ENCODE measurements around the gene SOWAHB. TPM values are rescaled to one million over a fixed set of nuclear protein-coding genes. Genes with fewer than 3 reads are reported as not detected.

SOWAHB gene
- total RNA-seq, 2 experiments from 2014 or later, result not detected

DNA sequence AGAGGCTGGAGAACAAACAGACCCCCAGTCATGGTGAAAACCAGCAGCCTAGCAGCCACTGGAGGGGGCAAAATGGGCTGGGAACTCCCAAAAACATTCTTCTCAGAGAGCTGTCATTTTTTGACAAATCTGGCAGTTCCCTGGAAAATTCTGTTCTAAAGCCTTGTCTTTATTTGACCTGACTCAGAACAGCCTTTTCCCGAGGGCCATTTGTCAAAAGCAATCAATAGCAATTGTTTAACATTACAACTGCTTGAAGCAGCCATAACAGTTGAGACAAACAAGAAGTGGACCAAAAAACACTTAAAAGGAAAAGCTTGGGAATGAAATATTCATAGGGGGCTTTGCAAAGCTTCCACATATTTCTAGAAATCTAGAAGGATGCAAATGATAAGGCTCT is 39.6 kb downstream of the SOWAHB start:
- H3K36me3 Mint-ChIP-seq (ENCODE audit: low read depth), result no peaks in the 10 kb centered on the region
- ATAC-seq (ENCODE audit: poor library complexity), result no peak

DNA sequence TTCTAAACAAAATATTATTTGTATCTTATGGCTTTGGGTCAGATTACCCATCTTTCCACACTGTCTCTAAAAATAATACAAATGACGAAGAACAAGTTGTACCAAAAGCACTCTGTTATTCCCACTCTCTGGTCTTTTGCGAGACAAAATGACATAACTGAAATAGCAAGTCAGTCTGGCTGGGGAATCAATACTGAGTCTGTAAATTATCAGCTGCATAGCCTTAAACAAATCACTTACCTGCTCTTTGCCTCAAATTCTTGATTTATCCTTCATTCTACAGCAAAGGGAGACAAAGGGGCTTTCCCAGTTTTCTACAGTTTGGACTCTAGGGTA is 40.9 kb downstream of the SOWAHB start:
- no peak overlapping the region for H3K27ac Mint-ChIP-seq
- no peaks in the 10 kb centered on the region for H3K36me3 Mint-ChIP-seq (ENCODE audit: low read depth)
- no peaks in the 10 kb centered on the region for H3K9me3 Mint-ChIP-seq
- H3K9me3 ChIP-seq (ENCODE audit: control insufficient read depth in 1 of 2, insufficient read depth in 1 of 2, low read length in 2 of 2), result no peaks in the 10 kb centered on the region
- no peak overlapping the region for H3K4me3 Mint-ChIP-seq
- no peaks in the 10 kb centered on the region for H3K4me1 Mint-ChIP-seq (ENCODE audit: low read depth)
- no peak overlapping the region for H3K27ac ChIP-seq (ENCODE audit: low read depth in 1 of 2, low read length in 2 of 2)
- DNase-seq (no peak), ATAC-seq (ENCODE audit: poor library complexity) (no peak)
- CTCF ChIA-PET, result no interaction called here
- no peaks in the 10 kb centered on the region for H3K36me3 ChIP-seq (ENCODE audit: insufficient read depth, low read length)
- no peaks in the 10 kb centered on the region for H3K4me1 ChIP-seq (ENCODE audit: insufficient read depth, low read length)
- no peak overlapping the region for H3K4me3 ChIP-seq (ENCODE audit: low read length)
- POLR2A ChIA-PET, result no interaction called here
- intact Hi-C loops (cut with DNase I, micrococcal nuclease), result no loop called here
- H3K27me3 Mint-ChIP-seq, result peaks cover 8% of the 10 kb centered on the region
- no peaks in the 10 kb centered on the region for H3K27me3 ChIP-seq (ENCODE audit: control insufficient read depth in 1 of 2, insufficient read depth in 2 of 2, low read length in 2 of 2)
- TF ChIP-seq, protein P1, sequence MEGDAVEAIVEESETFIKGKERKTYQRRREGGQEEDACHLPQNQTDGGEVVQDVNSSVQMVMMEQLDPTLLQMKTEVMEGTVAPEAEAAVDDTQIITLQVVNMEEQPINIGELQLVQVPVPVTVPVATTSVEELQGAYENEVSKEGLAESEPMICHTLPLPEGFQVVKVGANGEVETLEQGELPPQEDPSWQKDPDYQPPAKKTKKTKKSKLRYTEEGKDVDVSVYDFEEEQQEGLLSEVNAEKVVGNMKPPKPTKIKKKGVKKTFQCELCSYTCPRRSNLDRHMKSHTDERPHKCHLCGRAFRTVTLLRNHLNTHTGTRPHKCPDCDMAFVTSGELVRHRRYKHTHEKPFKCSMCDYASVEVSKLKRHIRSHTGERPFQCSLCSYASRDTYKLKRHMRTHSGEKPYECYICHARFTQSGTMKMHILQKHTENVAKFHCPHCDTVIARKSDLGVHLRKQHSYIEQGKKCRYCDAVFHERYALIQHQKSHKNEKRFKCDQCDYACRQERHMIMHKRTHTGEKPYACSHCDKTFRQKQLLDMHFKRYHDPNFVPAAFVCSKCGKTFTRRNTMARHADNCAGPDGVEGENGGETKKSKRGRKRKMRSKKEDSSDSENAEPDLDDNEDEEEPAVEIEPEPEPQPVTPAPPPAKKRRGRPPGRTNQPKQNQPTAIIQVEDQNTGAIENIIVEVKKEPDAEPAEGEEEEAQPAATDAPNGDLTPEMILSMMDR (IDR thresholded peaks at IDR 0.05), result no peak

More for the DNA sequence above, 39.6 kb downstream of the SOWAHB start:
- ChIA-PET CTCF (no interaction called here), POLR2A (no interaction called here)
- Mint-ChIP-seq H3K4me3 (no peak overlapping the region), H3K4me1 (ENCODE audit: low read depth) (no peaks in the 10 kb centered on the region), H3K9me3 (no peaks in the 10 kb centered on the region), H3K27me3 (peaks cover 5% of the 10 kb centered on the region), H3K27ac (no peak overlapping the region)
- Histone ChIP-seq H3K9me3 (ENCODE audit: control insufficient read depth in 1 of 2, insufficient read depth in 1 of 2, low read length in 2 of 2) (no peaks in the 10 kb centered on the region), H3K36me3 (ENCODE audit: insufficient read depth, low read length) (no peaks in the 10 kb centered on the region), H3K4me3 (ENCODE audit: low read length) (no peak overlapping the region), H3K27me3 (ENCODE audit: control insufficient read depth in 1 of 2, insufficient read depth in 2 of 2, low read length in 2 of 2) (no peaks in the 10 kb centered on the region), H3K4me1 (ENCODE audit: insufficient read depth, low read length) (no peaks in the 10 kb centered on the region), H3K27ac (ENCODE audit: low read depth in 1 of 2, low read length in 2 of 2) (no peak overlapping the region)
- DNase-seq, result no peak
- TF ChIP-seq, protein P1 (IDR thresholded peaks at IDR 0.05), result no peak
- intact Hi-C loops (cut with DNase I, micrococcal nuclease), result no loop called here

DNA sequence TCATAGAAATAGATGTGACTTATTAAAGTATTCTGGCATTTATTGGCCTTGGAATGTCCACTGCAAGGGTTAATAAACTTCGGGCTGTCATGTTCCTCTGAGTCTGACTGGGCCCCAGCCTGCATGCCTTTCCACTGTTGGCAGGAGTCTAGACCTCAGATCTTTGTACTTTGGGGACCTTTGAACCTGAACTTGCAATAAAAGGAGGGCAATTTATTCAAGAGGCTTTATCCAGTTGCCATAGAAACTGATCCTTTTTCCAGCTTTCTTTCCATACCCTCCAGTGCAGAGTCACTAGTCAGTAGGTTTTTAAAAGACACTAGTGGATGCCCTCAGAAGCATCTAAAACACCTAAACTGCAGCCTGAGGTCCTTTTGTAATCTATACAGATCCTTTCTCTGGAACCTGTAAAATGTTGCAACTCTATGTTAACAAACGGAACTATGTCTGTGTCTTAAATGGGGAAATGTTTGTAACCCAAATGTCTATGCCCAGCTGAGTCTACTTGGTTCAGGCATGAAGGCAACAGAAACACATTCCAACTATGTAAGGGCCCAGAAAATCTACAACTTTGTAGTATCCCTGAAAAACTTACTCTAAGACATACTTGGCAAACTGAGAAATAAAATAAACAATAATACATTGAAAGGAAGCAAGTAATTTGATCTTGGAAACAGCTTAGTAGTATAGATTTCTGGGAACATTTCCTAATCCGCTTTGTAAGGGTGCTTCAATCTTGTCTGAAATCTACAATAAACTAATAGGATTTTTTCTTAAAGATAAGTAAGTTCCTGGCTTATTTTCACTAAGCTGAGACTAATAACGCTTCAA is 41.5 kb downstream of the SOWAHB start:
- Mint-ChIP-seq H3K27me3 (peaks cover 9% of the 10 kb centered on the region), H3K4me1 (ENCODE audit: low read depth) (no peaks in the 10 kb centered on the region)
- POLR2A ChIA-PET, result no interaction called here

More for the DNA sequence above, 41.5 kb downstream of the SOWAHB start:
- DNase-seq (no peak), ATAC-seq (ENCODE audit: poor library complexity) (no peak)
- Histone ChIP-seq H3K27me3 (ENCODE audit: control insufficient read depth in 1 of 2, insufficient read depth in 2 of 2, low read length in 2 of 2) (no peaks in the 10 kb centered on the region), H3K4me1 (ENCODE audit: insufficient read depth, low read length) (no peaks in the 10 kb centered on the region), H3K27ac (ENCODE audit: low read depth in 1 of 2, low read length in 2 of 2) (no peak overlapping the region), H3K4me3 (ENCODE audit: low read length) (no peak overlapping the region), H3K9me3 (ENCODE audit: control insufficient read depth in 1 of 2, insufficient read depth in 1 of 2, low read length in 2 of 2) (no peaks in the 10 kb centered on the region), H3K36me3 (ENCODE audit: insufficient read depth, low read length) (no peaks in the 10 kb centered on the region)
- intact Hi-C loops (cut with DNase I, micrococcal nuclease), result no loop called here
- no peak overlapping the region for H3K4me3 Mint-ChIP-seq
- H3K27ac Mint-ChIP-seq, result no peak overlapping the region
- CTCF ChIA-PET, result no interaction called here
- no peaks in the 10 kb centered on the region for H3K36me3 Mint-ChIP-seq (ENCODE audit: low read depth)
- no peaks in the 10 kb centered on the region for H3K9me3 Mint-ChIP-seq
- TF ChIP-seq, protein P1 (IDR thresholded peaks at IDR 0.05), result no peak
